Endodermal cell (in vitro differentiated cells): Measurements from ENCODE around the gene APOBEC3C. TPM values are rescaled to one million over a fixed set of nuclear protein-coding genes. Genes with fewer than 3 reads are reported as not detected.
"Not testable (repeated sequence)": the region's sequence is repeated elsewhere in the genome, so short reads cannot be mapped to it uniquely, and the experiment has no call there.

Experiments
- DNase-seq: peaks from one replicate; pipeline ENCODE4 v3.0.0-alpha.2; 2017
- H3K27ac ChIP-seq: 2 replicates; pipeline ENCODE4 v1.5.1; 2013; ENCODE audit warnings: mild to moderate bottlenecking, low read depth, low read length, moderate library complexity
- H3K27me3 ChIP-seq: 2 replicates; pipeline ENCODE4 v1.6.1; 2013; ENCODE audit warnings: mild to moderate bottlenecking, low read length, moderate library complexity; ENCODE audit not compliant: insufficient read depth, control insufficient read depth, poor library complexity, severe bottlenecking
- H3K36me3 ChIP-seq: 2 replicates; pipeline ENCODE4 v1.7.0; 2013; ENCODE audit warnings: mild to moderate bottlenecking, low read length, moderate library complexity; ENCODE audit not compliant: control insufficient read depth, insufficient read depth
- H3K4me1 ChIP-seq: one replicate; pipeline ENCODE4 v1.7.0; 2013; ENCODE audit warnings: low read length; ENCODE audit not compliant: control insufficient read depth, insufficient read depth
- H3K4me3 ChIP-seq: 2 replicates; pipeline ENCODE4 v1.5.1; 2013; ENCODE audit warnings: mild to moderate bottlenecking, low read length, moderate library complexity
- H3K9ac ChIP-seq: 2 replicates; pipeline ENCODE4 v1.6.1; 2013; ENCODE audit warnings: mild to moderate bottlenecking, low read length, moderate library complexity; ENCODE audit not compliant: poor library complexity, severe bottlenecking; ENCODE audit errors: extremely low read depth
- H3K9me3 ChIP-seq: 2 replicates; pipeline ENCODE4 v1.6.1; 2013; ENCODE audit warnings: mild to moderate bottlenecking, low read length, moderate library complexity; ENCODE audit not compliant: control insufficient read depth
- H3K27ac Mint-ChIP-seq: 2 replicates; pipeline ENCODE4 v1.8.0; 2020; ENCODE audit warnings: mixed read lengths
- H3K27me3 Mint-ChIP-seq: 2 replicates; pipeline ENCODE4 v1.8.0; 2021; ENCODE audit warnings: mild to moderate bottlenecking, mixed read lengths; ENCODE audit not compliant: insufficient read depth
- H3K36me3 Mint-ChIP-seq: 2 replicates; pipeline ENCODE4 v1.8.0; 2020; ENCODE audit warnings: low read depth, mixed read lengths
- H3K4me1 Mint-ChIP-seq: 2 replicates; pipeline ENCODE4 v1.8.0; 2020; ENCODE audit warnings: mixed read lengths
- H3K4me3 Mint-ChIP-seq: 2 replicates; pipeline ENCODE4 v1.8.0; 2020; ENCODE audit warnings: mild to moderate bottlenecking, moderate library complexity, mixed read lengths
- H3K9me3 Mint-ChIP-seq: 2 replicates; pipeline ENCODE4 v1.8.0; 2020; ENCODE audit warnings: mild to moderate bottlenecking, mixed read lengths
- WGBS, 2 experiments: methylation state at CpG; one replicate each; pipeline versions ENCODE4 v1.1.5 to v1.1.7; 2013; ENCODE audit warnings: missing lambda C conversion rate in 2 of 2, mixed read lengths in 1 of 2; ENCODE audit not compliant: insufficient coverage in 1 of 2, insufficient read length in 1 of 2; 5-methylcytosine and 5-hydroxymethylcytosine counted together
- total RNA-seq, 2 donors: library from RNA; stranded (reverse); fragmentation: NEBNext Ultra II Directional in 1 of 2; extraction: Animal tissue kit (Norgen Biotek cat#: 25700) in 1 of 2; gene quantifications; 2 replicates in 1 of 2; 3 replicates in 1 of 2; pipeline ENCODE4 v1.2.1, GENCODE V29; 2021
- TF ChIP-seq, protein P1 (sequence below): fragments of 200-600 bp; sonication (generic); conservative IDR thresholded peaks from 2 replicates; pipeline ENCODE4 v1.5.0; 2021; ENCODE audit warnings: antibody characterized with exemption, mild to moderate bottlenecking

The APOBEC3C gene
- total RNA-seq, 2 donors from 2014 or later = 26.1 to 27.4 TPM

DNA sequence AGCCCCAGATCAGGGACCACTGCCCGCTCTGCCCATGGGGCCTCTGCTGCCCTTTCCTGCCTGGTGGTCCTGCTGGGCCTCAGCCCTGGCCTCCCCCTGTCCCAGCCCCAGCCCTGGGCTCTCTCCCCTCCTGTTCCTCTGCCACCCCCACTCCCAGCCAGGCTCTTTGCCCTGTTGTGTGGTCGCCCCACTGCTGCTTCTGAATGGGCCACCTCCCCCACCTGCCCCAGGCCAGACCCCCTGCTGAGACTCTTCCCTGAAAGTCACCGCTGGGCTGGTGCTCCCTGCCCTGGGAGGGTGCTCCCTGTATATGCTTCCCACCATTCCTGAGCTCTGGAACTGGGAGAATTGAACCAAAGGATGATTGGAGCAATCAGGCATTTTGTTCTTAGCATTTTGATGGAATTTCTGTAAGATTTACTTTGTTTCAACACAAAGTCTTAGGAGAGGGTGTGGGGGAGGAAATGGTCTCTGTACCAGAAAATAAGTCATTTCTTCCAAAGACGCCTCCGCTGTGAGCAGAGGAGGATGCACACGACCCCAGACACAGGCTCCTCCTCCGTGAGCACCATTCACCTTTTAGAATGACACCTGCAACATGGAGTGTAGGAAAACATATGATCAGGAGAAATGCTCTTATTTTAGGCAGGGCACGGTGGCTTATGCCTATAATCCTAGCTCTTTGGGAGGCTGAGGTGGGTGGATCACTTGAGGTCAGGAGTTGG, 26.7 kb upstream of the APOBEC3C start:
- Histone ChIP-seq H3K27me3 (no peaks in the 10 kb centered on the region), H3K4me3 (no peak overlapping the region), H3K9ac (no peak overlapping the region), H3K36me3 (no peaks in the 10 kb centered on the region), H3K4me1 (no peaks in the 10 kb centered on the region), H3K27ac (no peak overlapping the region), H3K9me3 (no peaks in the 10 kb centered on the region)
- TF ChIP-seq, protein P1, sequence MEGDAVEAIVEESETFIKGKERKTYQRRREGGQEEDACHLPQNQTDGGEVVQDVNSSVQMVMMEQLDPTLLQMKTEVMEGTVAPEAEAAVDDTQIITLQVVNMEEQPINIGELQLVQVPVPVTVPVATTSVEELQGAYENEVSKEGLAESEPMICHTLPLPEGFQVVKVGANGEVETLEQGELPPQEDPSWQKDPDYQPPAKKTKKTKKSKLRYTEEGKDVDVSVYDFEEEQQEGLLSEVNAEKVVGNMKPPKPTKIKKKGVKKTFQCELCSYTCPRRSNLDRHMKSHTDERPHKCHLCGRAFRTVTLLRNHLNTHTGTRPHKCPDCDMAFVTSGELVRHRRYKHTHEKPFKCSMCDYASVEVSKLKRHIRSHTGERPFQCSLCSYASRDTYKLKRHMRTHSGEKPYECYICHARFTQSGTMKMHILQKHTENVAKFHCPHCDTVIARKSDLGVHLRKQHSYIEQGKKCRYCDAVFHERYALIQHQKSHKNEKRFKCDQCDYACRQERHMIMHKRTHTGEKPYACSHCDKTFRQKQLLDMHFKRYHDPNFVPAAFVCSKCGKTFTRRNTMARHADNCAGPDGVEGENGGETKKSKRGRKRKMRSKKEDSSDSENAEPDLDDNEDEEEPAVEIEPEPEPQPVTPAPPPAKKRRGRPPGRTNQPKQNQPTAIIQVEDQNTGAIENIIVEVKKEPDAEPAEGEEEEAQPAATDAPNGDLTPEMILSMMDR = no peak
- H3K9me3 Mint-ChIP-seq = peaks cover 27% of the 10 kb centered on the region
- DNase-seq = no peak
- no peaks in the 10 kb centered on the region for H3K36me3 Mint-ChIP-seq
- H3K4me3 Mint-ChIP-seq = no peak overlapping the region
- 84 to 99% methylated on average over 6 to 8 of the region's 8 CpGs for WGBS, 2 experiments
- no peak overlapping the region for H3K27ac Mint-ChIP-seq
- peaks cover 7% of the 10 kb centered on the region for H3K27me3 Mint-ChIP-seq
- H3K4me1 Mint-ChIP-seq = peaks cover under 1% of the 10 kb centered on the region

- Mint-ChIP-seq H3K4me3 (no peak overlapping the region), H3K27ac (no peak overlapping the region), H3K36me3 (no peaks in the 10 kb centered on the region), H3K4me1 (peaks cover 4% of the 10 kb centered on the region), H3K27me3 (peaks cover 7% of the 10 kb centered on the region), H3K9me3 (peaks cover 6% of the 10 kb centered on the region)
- H3K27me3 ChIP-seq = no peaks in the 10 kb centered on the region
- WGBS, 2 experiments = 82 to 96% methylated on average over 4 to 6 of the region's 6 CpGs
- H3K9me3 ChIP-seq = no peaks in the 10 kb centered on the region
- H3K27ac ChIP-seq = no peak overlapping the region
- no peak overlapping the region for H3K9ac ChIP-seq
- no peaks in the 10 kb centered on the region for H3K36me3 ChIP-seq
- no peak overlapping the region for H3K4me3 ChIP-seq
- DNase-seq = no peak
- TF ChIP-seq, protein P1 = no peak
- H3K4me1 ChIP-seq = no peaks in the 10 kb centered on the region
Observed at GRCh38 chr22:38989466-38989865, 24.6 kb upstream of the APOBEC3C start.

DNA sequence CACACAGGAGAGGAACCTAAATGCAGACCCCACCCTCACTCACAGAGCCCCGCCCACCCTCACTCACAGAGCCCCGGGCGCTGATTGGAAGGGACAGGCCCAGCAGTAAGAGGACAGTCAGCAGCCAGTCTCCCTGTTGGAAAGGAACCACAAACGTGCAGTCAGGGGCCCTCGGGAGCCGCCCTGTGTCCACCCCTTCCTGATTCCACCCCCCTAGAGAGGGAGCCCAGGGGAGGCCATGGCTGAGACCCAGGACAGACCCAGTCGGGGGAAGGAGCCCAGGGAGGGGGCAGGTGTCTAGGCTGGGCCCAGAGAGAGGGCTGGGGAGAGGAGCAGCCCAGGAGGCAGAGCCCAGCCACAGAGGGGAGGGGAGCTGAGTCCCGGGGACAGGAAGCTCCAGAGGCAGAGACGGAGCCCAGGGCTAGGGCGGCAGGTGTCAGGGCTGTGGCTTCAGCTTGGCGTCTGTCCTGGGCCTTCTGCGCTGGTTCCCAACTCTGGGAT, 21.1 kb upstream of the APOBEC3C start:
- peaks cover 12% of the 10 kb centered on the region for H3K27me3 Mint-ChIP-seq
- not testable (repeated sequence) for H3K27ac Mint-ChIP-seq, H3K4me1 ChIP-seq, H3K27ac ChIP-seq, H3K9ac ChIP-seq, H3K9me3 Mint-ChIP-seq, H3K4me3 Mint-ChIP-seq, H3K4me3 ChIP-seq, H3K4me1 Mint-ChIP-seq, H3K36me3 ChIP-seq, H3K27me3 ChIP-seq, H3K36me3 Mint-ChIP-seq, H3K9me3 ChIP-seq
- 44% methylated on average over 9 of the region's 12 CpGs; no CpG with 5 or more reads in 1 of the 2 experiments for WGBS, 2 experiments
- peak; percentile 89 for DNase-seq
